ENCODE data around the gene SEMG1. TPM values are rescaled to one million over a fixed set of nuclear protein-coding genes. Genes with fewer than 3 reads are reported as not detected.

SEMG1 gene
- total and polyA plus RNA-seq, 9 of the 15 experiments (the other 6 are each of a cell fraction or from before 2014, with no cell fraction given): not detected

DNA sequence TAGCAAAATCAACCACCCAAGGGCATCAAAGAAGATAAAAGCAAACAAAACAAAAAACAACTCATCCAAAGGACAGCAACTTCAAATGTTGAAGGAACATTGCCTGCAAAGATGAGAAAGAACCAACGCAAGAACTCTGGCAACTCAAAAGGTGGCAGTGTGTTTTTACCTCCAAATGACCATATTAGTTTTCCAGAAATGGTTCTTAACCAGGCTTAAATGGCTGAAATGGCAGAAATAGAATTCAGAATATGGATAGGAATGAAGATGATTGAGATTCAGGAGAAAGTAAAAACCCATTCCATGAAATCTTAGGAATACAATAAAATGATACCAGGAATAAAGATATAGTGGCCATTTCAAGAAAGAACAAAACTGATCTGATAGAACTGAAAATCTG, 41.9 kb upstream of the SEMG1 start:
- TF ChIP-seq, protein P1, sequence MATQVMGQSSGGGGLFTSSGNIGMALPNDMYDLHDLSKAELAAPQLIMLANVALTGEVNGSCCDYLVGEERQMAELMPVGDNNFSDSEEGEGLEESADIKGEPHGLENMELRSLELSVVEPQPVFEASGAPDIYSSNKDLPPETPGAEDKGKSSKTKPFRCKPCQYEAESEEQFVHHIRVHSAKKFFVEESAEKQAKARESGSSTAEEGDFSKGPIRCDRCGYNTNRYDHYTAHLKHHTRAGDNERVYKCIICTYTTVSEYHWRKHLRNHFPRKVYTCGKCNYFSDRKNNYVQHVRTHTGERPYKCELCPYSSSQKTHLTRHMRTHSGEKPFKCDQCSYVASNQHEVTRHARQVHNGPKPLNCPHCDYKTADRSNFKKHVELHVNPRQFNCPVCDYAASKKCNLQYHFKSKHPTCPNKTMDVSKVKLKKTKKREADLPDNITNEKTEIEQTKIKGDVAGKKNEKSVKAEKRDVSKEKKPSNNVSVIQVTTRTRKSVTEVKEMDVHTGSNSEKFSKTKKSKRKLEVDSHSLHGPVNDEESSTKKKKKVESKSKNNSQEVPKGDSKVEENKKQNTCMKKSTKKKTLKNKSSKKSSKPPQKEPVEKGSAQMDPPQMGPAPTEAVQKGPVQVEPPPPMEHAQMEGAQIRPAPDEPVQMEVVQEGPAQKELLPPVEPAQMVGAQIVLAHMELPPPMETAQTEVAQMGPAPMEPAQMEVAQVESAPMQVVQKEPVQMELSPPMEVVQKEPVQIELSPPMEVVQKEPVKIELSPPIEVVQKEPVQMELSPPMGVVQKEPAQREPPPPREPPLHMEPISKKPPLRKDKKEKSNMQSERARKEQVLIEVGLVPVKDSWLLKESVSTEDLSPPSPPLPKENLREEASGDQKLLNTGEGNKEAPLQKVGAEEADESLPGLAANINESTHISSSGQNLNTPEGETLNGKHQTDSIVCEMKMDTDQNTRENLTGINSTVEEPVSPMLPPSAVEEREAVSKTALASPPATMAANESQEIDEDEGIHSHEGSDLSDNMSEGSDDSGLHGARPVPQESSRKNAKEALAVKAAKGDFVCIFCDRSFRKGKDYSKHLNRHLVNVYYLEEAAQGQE (IDR thresholded peaks at IDR 0.05; ENCODE audit: borderline replicate concordance): no peak
- TF ChIP-seq, protein P1 (CRISPR knock-in tag; IDR thresholded peaks at IDR 0.05; ENCODE audit: low read depth): no peak
- TF ChIP-seq ZFP36 (IDR thresholded peaks at IDR 0.05; ENCODE audit: low read depth, low read length, partially characterized antibody) (no peak), TBL1XR1 (IDR thresholded peaks at IDR 0.05; ENCODE audit: low read length in 2 of 2) (no peak), ZNF644 (tag; IDR thresholded peaks at IDR 0.05; ENCODE audit: low read depth) (no peak), CTBP1 (IDR thresholded peaks at IDR 0.05; ENCODE audit: borderline replicate concordance) (no peak), FOXP1 (CRISPR knock-in tag; IDR thresholded peaks at IDR 0.05) (no peak), CCAR2 (IDR thresholded peaks at IDR 0.05; ENCODE audit: low read depth, low read length) (no peak), PHF21A (IDR thresholded peaks at IDR 0.05; ENCODE audit: borderline replicate concordance, low read depth) (no peak), TCF7L2 (IDR thresholded peaks at IDR 0.05; ENCODE audit: low read depth, low read length) (no peak), MEF2D (tag; conservative IDR thresholded peaks at IDR 0.05; ENCODE audit: low read depth) (no peak), SPI1 (IDR thresholded peaks at IDR 0.05; ENCODE audit: borderline replicate concordance, low read depth, low read length) (no peak), ZNF184 (CRISPR knock-in tag; IDR thresholded peaks at IDR 0.05) (no peak)
- TF ChIP-seq, protein P2, sequence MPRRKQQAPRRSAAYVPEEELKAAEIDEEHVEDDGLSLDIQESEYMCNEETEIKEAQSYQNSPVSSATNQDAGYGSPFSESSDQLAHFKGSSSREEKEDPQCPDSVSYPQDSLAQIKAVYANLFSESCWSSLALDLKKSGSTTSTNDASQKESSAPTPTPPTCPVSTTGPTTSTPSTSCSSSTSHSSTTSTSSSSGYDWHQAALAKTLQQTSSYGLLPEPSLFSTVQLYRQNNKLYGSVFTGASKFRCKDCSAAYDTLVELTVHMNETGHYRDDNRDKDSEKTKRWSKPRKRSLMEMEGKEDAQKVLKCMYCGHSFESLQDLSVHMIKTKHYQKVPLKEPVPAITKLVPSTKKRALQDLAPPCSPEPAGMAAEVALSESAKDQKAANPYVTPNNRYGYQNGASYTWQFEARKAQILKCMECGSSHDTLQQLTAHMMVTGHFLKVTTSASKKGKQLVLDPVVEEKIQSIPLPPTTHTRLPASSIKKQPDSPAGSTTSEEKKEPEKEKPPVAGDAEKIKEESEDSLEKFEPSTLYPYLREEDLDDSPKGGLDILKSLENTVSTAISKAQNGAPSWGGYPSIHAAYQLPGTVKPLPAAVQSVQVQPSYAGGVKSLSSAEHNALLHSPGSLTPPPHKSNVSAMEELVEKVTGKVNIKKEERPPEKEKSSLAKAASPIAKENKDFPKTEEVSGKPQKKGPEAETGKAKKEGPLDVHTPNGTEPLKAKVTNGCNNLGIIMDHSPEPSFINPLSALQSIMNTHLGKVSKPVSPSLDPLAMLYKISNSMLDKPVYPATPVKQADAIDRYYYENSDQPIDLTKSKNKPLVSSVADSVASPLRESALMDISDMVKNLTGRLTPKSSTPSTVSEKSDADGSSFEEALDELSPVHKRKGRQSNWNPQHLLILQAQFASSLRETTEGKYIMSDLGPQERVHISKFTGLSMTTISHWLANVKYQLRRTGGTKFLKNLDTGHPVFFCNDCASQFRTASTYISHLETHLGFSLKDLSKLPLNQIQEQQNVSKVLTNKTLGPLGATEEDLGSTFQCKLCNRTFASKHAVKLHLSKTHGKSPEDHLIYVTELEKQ (CRISPR knock-in tag; IDR thresholded peaks at IDR 0.05): no peak
- Histone ChIP-seq H3K36me3 (ENCODE audit: control insufficient read depth, insufficient read depth, low read length) (no peaks in the 10 kb centered on the region), H4K20me1 (replicated peaks; ENCODE audit: control insufficient read depth, insufficient read depth, low read length) (no peaks in the 10 kb centered on the region), H3K4me3 (no peak overlapping the region), H2AFZ (ENCODE audit: low read depth, low read length) (no peak overlapping the region), H3K79me2 (ENCODE audit: control insufficient read depth, insufficient read depth, low read length) (no peaks in the 10 kb centered on the region), H3K9me3 (replicated peaks; ENCODE audit: control insufficient read depth, insufficient read depth, low read depth, low read length) (no peaks in the 10 kb centered on the region), H3K4me2 (ENCODE audit: insufficient read depth, low read length) (no peak overlapping the region), H3K4me1 (replicated peaks in 1 of 2; ENCODE audit: control insufficient read depth in 2 of 2, insufficient read depth in 2 of 2, low read length in 2 of 2) (no peaks in the 10 kb centered on the region), H3K9me1 (ENCODE audit: control insufficient read depth, insufficient read depth, low read length) (no peaks in the 10 kb centered on the region), H3K27me3 (ENCODE audit: control insufficient read depth in 2 of 2, insufficient read depth in 2 of 2, low read length in 2 of 2) (no peaks in the 10 kb centered on the region), H3K27ac (ENCODE audit: extremely low read depth, low read depth, low read length) (no peak overlapping the region), H3K9ac (ENCODE audit: insufficient read depth in 1 of 2, low read depth in 2 of 2, low read length in 2 of 2) (no peak overlapping the region)
- no peak for ATAC-seq
- in situ Hi-C loops (cut with MboI) (no loop called here), intact Hi-C loops (cut with micrococcal nuclease) (no loop called here)
- ChIA-PET POLR2A (no interaction called here), CTCF (ENCODE audit: low intra/inter-chr PET ratio) (no interaction called here)
- FAIRE-seq: no peak
- WGBS (ENCODE audit: insufficient coverage, low coverage, missing lambda C conversion rate): 0% methylated on average over 1 of the region's 1 CpG
- no TSS peak for BruUV-seq (replicated peaks)
- DNase-seq (ENCODE audit: extremely low read depth in 1 of 4, low spot score in 3 of 4): no peak

Measured in K562 (cell line).